M059J (cell line): ENCODE results near the gene CAMKMT. TPM values are rescaled to one million over a fixed set of nuclear protein-coding genes. Genes with fewer than 3 reads are reported as not detected.

Experiments
- DNase-seq: peaks from one replicate; pipeline ENCODE4 v3.0.0-alpha.2; 2012; ENCODE audit warnings: low read depth
- total RNA-seq: library from RNA; depleted of rRNA; stranded (reverse); fragments of >200 nt; shearing (Covaris generic); gene quantifications from 2 replicates; pipeline ENCODE4 v1.2.3, GENCODE V29; 2014

Gene CAMKMT
- total RNA-seq, 1 experiment from 2014 or later = 3.4 TPM

DNA sequence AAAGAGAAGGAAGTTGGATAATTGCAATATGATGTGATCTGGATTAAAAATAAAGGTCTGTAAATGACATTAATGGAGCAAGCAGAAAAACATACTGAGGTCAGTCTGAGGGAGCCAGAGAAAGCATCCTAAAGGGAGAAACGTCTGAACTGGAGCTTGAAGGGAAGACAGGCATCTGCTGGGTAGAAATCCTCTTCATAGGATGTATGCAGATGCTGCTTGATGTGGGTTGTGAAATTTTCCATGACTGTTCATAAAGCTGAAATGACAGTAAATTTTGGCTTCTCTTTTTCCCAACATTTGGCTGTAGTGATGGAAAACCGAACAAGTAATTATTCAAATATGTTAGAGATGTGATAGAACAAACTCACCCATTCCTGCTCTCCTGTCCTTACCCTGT is 287.6 kb downstream of the CAMKMT start:
- no peak for DNase-seq

DNA sequence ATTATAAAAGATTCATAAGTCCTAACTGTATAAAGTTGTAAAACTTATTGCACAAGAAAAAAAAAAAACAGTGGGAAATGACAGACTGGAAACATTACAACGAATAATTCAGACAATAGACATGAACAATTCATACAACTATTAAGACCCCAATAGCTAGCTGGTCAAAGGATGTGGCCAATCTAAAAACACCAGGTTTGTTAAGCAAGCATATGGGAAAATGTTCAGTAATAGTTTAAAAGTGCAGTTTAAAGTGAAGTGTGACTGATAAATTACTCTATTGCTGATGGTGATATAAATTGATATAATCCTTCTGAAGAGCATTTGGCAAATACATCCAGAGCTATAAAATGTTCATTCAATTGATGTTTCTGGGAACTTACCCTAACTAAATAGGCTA is 289.0 kb downstream of the CAMKMT start:
- no peak for DNase-seq

DNA sequence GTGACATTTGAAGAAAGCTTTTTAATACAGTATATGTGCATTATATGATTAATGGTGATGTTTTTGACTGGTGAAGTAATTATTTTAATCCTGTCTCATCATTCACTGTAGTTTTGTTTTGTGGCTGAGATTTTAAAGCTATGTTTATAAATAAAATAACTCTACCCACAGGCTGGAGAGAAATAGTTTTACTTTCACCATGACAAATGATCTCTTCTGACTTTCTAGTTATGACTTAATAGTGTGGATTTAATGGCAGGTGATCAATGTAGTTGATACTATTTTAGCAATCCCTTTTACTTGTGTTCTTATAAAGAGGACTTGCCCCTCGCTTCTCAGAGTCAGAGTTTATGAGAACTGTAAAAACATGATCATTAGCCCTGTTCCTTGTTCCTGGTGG is 290.2 kb downstream of the CAMKMT start:
- DNase-seq = no peak

DNA sequence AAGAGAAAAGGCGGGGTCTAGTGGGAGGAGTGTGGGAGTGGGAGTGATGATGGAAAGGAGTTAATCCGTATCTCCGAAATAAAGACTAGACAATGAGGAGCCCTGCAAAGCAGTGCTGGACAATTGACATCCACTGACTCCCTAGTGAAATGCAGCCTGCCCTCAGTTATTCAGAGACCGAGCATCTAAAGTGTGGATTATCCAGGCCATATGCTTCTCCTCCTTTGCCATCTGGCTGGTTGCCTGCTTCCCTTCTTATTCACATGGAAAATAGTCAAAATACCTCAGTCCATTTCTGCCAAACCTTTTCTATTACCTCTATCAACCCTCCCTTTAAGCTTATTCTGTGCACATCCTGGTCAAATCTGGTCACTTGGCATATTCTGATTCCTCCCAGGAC is 291.0 kb downstream of the CAMKMT start:
- DNase-seq = no peak

DNA sequence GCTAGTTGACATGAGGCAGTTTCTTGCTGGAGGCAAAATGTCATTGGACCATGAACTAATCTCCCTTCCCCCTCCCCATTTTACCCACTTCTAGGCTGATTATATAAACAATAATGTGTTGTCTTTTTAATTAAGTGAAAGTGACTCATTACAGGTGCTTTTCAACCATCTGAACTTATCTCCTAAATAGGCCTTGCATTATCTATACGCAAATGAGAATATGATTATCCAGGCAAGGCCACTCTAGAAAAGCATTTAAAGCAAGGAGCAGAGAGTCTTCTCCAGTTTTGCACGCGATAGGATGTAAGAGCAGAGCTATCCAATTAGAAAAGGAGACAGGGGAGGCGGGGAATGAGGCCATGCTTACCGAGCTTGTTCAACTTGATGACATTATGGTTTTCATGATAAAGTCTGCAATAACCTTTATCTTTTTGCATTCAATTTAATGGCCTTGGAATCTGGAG is 293.7 kb downstream of the CAMKMT start:
- no peak for DNase-seq

DNA sequence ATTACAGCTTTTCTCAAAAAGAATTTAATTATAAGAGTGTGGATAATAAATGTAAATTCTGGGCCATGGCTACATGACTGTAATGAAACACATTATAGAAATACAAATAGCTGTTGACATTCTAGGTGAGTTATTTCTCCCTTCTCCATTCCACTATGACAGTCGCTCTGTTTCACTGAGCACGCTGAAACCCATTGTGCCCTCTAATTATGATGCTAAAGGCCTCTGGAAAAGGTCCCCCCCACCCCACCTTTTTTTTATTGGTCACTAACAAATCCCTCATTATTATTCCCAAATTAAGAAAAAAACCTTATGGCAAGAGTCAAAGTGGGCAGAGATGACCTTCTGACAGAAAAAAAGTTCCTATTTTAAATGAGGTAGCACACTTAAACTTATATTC is 294.7 kb downstream of the CAMKMT start:
- no peak for DNase-seq

DNA sequence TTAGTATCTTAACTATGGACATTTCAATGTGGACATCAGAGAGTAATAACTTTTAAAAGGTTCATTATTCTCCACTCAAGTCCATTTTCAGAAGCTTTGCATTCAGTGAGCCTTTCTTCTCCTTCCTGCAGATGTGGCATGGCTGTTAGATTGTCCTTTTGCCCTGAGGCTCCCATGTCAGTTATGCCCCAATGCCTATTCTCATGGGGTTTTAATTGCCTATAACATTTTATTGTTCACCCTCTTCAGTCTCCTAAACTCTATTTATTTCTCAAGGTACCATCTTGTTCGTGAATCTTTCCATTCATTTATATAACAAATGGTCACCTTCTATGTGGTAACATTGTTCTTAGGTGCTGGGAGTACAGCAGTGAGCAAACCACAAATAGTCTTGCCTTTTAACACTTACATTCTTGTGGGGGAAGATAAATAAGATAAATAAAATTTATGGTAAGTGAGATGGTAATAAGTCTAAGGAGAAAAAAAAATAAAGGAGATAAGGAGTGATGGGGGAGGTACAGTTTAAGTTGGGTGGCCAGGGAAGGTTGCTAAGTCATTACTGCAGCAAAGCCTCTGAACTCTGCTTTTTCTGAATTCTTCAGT is 301.8 kb downstream of the CAMKMT start:
- peak; percentile 3 for DNase-seq

DNA sequence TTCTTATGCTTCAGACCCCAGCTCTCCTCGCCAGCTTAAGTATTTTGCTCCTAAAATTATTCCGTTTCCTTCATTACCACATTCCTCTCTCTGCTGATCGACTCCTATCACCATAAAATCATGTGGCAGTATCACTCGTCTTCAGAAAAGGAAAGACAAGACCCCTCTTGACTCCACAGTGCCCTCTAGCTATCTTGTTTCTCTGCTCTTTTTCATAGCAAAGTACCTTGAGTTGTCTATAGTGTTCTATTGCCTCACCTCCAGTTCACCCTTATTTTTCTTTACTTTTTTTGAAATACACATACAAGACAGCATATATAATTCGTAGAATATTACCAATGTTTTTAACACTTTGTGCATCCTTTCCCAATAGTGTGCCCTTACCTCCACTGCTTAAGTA is 306.6 kb downstream of the CAMKMT start:
- peak; percentile 12 for DNase-seq

DNA sequence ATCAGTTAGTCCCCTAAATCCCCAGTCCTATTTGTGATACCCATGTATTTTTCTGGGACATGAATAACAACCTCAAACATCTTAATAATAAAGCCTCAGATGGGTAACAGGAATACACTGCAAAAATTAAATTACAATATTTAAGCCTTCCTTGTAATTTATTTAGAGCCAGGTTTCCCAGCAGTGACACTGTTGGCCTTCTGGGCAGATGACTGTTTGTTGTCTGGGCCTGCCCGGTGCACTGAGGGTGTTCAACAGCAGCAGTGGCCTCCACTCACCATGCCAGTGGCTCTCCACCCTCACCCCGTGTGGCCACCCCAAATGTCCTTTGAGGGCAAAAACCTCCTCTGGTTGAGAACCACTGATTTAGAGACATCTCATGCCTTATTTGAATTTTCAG is 309.5 kb downstream of the CAMKMT start:
- DNase-seq = no peak

DNA sequence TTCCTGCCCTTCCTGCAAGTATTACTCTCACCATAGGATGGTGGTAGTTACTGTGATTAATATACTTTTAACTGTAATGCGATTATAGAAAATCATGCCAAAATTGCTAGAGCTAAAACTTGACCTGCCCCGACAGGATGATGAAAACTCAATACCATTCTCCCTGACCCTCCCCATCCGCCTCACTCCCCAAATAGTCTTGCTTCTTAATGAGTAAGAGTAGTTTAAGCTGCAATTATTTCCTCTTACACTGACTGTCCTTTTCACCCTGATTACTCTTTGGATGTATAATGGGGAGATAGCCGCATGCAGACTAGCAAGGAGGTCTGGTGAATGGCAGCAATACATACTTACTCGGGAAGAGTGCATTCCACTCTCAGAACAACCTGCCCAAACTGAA is 310.2 kb downstream of the CAMKMT start:
- no peak for DNase-seq

DNA sequence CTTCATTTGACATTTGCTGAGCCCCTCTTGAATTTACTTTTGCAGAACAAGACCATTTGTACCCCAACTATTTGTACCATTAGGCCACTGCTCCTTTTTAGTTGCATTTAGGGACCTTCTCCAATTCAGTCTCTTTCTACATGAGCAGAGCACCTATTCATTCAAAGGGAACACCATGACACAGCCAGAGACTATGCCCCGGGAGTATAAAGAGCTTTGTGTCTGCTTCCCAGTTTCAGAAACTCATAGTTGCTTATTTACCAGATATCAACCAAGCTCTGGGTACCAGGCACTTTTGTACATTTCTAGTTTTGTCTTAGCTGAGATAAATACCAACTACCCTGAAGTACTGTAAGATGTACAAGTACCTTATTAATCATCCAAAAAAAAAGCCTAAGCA is 310.7 kb downstream of the CAMKMT start:
- no peak for DNase-seq

DNA sequence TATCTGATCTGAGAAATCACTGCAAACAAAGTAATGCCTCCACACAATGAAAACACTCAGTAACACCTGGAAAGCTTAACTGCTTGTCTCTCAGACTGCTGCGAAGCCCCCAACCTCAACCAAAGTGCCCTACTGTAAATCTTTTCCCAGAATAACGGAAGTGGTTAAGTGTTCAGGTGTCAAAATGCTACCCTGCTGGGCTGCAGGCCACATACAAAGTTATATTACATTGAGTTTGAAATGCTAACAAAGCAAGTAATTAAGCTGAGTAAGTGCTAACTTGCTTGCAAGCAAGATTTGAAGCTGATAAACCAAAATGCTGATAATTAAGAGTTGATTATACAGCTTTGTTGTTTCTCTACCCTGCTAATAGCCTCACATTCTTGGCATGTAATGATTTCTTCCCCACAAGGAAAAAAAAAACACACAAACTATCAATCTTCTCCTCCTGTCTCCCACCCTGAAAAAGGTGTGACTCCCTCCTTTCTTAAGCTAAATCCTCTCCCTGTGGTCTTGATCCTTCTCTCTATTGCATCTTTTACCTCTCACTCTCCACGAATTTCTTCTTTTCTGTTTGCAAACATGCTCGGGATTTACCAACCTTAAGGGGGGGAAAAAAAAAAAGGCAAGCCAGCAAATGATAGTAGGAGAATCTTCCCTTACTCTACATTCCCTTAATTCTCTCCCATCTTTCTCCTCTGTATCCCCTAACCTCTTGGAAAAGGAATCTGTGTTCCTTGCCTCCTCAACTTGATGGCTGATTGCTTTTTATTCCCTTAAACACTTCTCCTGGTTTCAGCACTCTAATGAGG is 312.9 kb downstream of the CAMKMT start:
- no peak for DNase-seq

DNA sequence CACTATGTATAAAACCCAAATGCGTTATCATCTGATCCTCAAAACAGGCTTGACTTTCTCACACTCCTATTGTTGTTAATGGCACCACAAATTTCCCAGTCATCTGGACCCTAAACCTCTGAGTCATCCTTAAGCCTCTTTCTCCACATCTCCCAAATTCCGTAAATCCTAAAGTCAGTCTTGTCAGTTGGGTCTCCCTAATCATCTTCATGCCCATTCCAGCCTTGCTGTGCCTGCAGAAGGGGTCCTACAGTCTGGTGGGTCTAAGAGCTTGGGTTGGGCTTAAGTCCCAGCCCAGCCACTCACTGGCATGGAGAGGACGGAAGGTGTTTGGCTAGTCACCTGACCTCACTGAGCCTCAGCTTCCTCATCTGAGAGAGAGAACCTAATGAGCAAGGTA is 314.6 kb downstream of the CAMKMT start:
- no peak for DNase-seq

DNA sequence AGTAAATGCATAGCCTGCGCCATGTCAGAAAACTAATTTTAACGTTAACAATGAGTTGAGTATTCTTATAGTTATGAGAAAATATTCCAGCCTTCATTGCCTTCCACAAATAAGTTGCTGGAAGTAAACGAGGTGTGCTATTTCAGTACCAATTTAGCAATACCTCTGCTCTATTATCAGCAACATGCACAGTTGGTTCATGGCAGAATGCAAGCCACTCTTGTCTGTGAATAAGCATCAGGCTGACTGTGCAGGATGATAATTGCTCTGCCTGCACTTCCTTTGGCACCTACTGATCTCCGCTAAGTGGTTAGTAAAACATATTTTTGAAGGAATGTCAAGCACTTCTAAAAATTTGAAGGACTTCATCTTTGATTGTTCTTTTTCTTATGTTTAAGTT is 317.8 kb downstream of the CAMKMT start:
- DNase-seq = no peak

DNA sequence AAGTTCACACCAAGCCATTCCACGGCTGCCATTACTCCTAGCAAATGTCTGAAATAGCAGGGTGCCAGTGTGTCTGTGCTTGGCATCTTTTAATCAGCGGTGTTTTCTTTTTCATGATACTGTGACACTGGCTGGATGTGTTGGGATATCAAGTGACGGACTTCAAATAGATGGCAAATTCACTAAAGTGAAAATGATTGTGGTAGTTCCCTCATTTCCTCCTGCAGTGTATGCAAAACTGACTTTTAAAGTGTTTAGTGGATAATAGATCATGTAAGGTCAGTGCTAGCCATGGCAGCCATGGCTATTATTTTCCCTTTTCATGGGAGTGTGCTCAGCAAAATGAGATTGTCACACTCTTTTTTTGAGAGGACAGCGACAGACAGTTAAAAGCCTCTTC is 318.2 kb downstream of the CAMKMT start:
- no peak for DNase-seq

DNA sequence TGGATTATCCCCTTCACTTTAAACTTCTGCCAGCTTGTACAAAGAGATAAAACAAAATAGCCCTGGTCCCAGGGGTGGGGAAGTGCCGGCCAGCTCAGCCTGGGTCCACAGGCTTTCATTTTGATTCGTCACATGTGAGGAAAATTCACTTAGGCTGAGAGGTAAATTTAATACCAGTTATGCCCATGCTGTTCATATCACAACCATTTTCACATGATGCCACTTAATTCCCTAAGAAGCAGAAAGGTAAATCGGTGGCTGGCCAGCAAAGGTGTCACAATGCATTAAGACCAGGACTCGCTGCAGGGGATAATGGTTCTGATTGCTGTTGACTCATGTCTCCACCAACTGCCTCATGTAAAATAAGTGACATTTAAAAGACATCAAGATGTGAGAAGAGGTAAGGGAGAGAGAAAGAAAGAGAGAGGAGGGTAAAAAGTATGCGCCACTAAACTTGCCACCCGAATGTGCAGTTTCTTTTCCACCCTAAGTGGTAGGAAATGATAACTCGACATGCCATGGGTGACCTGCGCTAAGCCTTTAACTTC is 318.8 kb downstream of the CAMKMT start:
- DNase-seq = no peak

DNA sequence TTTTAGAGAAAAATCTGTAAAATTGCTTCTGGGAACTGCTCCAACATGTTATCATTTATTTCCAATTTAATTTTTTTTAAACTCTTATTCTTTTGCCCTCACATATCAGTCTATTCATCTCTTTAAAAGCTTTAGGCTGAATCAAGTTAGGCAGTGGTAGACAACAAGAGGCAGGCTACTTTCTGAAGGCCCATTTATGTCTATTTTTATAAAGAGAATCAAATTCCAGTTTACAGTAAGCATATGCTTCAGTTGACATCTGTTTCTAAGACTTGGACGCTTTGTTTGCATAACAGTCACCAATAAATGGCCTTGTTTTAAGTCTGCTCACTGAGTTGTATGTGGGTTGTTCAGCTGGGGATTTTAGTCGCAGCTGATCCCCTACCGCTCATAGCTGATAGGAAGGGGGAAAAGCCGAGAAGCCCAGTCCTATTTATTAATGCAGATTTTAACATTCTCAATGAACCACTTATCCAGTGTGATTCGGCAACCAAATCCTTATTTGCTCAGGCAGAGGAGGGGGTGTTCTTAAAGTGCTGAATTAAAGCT is 319.3 kb downstream of the CAMKMT start:
- no peak for DNase-seq

DNA sequence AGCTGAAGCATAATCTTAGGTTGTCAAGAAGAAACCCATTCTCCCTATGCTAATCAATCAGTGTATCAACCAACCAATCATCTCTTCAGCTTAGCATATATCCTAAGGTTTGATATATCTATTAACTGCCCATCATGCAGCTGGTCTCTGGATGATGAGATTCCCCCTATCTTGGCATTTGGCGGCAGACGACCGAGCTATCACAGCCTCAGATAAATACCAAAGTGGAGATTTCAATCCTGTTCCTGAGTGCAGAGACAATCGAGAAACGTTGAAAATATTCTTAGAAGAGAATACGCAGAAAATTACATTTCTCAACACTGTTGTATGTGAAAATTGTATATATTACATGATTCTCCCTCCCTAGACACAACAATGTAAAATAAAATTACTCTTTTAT is 320.7 kb downstream of the CAMKMT start:
- no peak for DNase-seq

DNA sequence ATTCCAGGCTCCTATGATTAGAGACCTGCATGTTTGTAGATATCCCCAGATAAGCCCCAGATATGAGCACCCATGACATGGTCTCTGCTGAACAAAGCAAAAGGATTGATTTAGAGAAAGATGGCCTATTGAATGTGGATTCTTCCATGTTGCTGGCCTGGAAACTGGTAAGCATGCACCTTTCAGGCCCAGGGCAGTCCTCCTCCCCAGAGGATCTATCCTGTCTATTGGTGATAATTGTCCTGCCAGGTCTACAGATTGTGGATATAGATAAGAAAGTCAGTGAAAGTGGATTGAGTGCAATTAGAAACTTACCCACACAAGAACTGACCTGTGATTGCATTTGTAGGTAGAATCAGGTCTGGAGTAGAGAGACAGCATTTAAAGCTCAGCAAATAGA is 322.8 kb downstream of the CAMKMT start:
- no peak for DNase-seq

DNA sequence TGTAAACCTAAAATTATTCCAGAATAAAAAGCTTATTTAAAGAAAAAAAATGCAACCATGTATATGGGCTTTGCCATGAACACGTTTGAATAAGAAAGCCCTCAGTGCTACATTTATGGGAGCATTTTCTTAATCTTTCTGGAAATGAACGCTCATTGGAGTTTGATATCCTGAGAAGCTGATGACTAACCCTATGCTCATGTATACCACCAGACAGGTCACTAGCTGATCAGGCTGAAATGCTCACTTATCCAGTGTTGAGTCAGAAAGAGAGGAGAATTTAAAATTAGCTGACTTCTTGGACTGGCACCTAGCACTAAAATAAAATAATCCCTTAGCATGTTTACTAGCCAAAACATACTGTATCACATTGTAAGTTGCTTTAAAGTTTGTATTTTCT is 324.8 kb downstream of the CAMKMT start:
- DNase-seq = peak; percentile 61

DNA sequence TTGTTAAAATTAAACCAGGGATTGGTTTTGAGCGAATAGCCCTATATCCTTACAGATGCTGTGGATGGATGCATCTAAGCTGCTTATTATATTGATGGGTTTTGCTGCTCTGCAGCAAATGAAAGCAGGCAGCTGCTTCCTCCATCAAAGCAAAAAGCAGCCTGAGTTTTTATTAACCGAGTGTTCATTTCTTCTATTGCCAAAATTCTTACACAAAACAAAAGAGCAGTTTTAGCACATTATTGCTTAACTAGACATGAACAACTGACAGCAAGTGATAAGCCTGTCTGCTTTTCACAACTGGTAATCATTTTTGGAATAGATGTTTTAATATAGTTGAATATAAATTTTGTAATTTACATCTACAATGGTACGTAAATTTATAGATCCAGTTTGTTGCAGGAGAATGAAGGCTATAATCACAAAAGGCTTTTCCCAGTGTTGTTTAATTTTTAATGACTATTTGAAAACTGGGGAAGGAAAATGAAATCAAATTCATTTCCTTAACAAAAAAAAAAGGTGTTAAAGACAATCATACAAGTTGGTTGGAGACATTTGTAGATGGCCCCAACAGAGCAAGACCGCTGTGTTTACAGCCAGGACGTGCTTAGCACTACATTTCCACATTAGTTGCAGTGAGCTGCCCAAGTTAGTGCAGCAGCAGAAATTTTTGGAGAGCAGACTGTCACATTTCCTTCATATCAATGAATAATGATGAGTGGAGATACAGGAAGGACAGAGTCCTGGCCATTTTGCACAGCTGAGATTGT is 326.1 kb downstream of the CAMKMT start:
- DNase-seq = no peak

DNA sequence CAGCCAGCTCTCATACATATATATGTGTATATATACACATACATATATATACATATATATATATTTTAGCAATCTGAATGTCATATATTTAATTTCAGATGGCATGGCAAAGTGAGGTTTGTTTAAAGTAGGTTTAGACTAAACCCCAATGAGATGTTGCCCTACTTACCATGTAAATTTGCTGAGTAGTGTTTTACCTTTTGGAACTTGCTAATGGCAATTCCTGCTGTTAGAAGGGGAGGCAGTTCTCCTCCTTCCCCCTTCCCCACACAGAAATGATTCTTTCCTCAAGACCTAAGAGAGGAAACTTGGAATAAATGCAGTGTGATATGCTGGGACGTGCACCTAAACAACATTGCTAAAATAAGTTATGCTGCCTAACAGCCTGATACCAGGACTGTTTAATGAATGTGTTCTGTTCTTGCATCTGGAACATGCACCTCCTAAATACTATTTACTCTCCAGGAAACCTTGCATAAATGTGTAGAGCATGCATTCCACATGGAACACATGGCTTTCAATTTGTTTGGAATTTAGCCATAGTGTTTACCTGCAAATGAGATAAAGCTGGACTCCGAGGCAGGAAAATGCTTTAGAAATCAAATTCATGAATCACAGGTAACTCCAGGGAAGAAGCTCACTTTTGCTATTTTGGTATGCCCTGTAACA is 326.8 kb downstream of the CAMKMT start:
- no peak for DNase-seq
